Astrocyte of the spinal cord (primary cell): ENCODE measurements around the gene SYCN.
"Not testable (repeated sequence)": the region's sequence is repeated elsewhere in the genome, so short reads cannot be mapped to it uniquely, and the experiment has no call there.

Experiments used
- DNase-seq: peaks from one replicate; pipeline ENCODE4 v3.0.0; 2011; ENCODE audit warnings: low read depth, low spot score
- H3K4me3 ChIP-seq: 2 replicates; pipeline ENCODE4 v1.5.1; 2011; ENCODE audit warnings: low read depth, mild to moderate bottlenecking, low read length, moderate library complexity
- in situ Hi-C: cut with HindIII; loops from 2 replicates; pipeline ENCODE4 v1.10.0; 2017; ENCODE audit warnings: low sequenced_read_pairs
- TF ChIP-seq, protein P1 (sequence below): IDR thresholded peaks from 2 replicates; pipeline ENCODE4 v1.5.1; 2012; ENCODE audit warnings: low read depth, mild to moderate bottlenecking, low read length, inconsistent platforms

SYCN gene

DNA sequence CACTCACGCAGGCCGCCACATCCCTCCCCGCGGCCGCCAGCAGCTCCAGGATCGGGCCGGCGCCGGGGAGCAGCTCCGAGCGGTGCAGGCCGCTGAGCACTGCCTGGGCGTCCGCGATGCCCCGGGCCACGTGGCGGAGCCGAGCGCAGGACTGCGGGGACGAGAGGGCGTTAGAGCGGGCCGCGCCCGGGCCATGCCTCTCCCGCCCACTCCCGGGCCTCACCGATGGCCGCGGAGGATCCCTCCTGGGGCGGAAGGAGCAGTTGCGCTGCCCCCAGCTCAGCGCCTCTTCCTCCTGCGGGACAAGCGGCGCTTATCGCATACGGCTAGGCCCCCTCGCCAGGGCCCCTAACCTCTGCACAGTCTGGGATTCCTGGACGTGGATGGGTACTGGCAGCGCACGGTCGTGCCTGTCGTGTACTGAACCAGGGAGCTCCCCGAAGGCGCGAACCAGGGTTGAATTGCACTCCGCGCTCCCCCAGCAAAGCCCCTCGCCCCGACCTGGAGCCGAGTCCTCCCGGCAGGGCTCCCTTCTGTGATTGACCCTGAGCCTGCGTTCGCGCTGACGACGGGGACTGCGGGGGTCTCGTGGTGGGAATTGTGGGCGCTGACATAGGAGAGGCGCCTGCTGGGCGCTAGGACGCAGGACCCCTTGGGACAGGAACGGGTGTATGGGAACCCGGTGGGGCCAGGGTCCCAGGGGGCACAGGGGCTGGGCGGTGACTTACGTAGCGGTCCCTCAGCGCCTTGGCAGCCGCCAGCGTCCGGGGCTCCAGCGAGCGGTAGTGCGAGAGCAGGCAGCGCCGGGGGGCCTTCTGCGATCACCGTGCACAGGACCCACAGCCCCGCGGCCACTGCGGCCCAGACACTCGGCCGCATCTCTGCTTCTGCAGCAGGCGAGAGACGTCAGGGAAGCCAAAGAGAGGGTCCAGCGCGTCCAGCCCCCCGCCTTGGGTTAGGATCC lies 43.9 kb upstream of the SYCN start:
- no peak for DNase-seq
- TF ChIP-seq, protein P1, sequence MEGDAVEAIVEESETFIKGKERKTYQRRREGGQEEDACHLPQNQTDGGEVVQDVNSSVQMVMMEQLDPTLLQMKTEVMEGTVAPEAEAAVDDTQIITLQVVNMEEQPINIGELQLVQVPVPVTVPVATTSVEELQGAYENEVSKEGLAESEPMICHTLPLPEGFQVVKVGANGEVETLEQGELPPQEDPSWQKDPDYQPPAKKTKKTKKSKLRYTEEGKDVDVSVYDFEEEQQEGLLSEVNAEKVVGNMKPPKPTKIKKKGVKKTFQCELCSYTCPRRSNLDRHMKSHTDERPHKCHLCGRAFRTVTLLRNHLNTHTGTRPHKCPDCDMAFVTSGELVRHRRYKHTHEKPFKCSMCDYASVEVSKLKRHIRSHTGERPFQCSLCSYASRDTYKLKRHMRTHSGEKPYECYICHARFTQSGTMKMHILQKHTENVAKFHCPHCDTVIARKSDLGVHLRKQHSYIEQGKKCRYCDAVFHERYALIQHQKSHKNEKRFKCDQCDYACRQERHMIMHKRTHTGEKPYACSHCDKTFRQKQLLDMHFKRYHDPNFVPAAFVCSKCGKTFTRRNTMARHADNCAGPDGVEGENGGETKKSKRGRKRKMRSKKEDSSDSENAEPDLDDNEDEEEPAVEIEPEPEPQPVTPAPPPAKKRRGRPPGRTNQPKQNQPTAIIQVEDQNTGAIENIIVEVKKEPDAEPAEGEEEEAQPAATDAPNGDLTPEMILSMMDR = no peak
- H3K4me3 ChIP-seq = no peak overlapping the region
- in situ Hi-C loops = no loop called here

DNA sequence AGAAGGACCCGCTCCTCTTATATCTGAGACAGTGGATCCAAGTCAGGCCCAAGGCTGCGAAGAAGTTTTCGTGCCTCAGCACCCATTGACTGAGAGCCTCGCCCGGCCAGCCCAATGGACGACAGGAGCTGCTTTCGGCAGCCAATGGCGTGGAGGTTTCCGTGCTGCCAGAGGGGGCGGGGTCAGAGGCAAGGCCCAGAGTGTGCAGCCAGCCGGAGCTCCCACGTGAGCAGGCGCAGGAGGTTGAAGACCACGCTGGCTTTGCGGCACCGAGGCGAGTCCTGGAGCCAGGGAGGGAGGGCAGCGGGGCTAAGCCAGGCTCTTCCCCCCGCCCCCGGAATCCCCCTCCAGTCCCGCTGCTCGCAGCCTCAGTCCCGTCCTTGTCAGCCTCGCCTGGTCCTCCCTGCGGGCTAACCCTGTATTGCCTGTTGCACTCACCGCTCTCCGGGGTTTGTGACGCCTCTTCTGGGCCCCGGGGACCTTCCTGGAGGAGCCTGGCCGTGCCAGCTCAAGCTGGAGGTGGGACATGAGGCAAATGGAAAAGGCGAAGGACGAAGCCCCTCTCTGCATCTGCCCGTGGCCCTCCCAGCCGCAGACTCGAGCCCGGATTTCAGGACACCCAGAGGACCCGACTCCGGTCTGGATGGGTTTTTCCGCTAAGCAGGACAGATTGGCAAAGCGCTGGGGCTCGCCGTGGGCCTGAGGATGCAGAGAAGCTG lies 43.0 kb upstream of the SYCN start:
- H3K4me3 ChIP-seq = no peak overlapping the region
- no peak for DNase-seq
- TF ChIP-seq, protein P1 = no peak
- in situ Hi-C loops = no loop called here

DNA sequence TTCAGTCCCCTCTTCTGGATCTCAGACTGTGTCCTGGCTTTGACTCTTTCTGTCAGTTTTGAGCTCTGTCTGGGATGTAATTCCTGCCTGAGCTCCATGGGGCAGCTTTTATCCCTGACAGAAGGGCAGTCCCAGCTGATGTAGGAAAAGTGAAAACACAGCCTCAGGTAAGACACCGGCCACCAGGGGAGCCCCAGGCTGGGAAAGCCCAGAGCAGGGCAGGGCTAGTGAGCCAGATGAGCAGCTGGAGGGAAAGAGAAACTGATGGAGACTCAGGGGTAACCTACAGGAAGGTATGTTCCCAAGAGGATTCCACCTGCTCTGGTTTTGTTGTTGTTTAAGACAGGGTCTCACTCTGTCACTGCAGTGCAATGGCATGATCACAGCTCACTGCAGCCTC lies 41.1 kb upstream of the SYCN start:
- H3K4me3 ChIP-seq, DNase-seq, in situ Hi-C loops: not testable (repeated sequence)

DNA sequence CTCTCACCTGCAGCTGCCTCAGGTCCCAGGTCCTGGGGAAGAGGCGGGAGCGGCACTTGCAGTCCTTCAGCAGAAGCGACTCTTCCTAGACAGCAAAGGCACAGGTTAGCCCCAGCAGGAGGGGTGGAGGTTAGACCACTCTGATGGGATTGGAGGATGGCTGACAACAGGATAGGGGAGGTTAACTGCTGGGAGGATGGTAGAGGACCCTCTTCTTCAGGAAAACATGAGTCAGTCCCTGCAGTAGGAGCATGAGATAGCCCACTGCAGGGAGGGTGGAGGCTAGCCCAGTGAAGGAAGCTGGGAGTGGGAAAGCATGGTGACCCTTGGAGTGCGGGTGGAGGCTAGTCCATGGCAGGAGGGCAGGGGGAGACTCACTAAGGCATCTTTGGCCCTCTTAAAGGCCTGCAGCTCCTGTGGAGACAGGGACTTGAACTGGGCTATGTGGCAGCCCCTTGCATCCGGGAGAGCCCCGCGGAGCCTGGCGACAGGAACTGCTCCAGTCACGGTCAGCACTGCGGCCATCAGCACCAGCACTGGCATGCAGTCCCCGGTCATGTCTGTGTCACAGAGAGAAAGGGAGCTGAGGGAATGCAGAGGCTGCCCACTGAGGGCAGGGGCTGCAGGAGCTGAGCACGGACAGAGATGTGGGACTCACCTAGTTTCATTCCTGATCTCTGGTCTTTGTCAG lies 40.5 kb upstream of the SYCN start, which contains the start of gene IFNL3:
Gene IFNL3, minus strand, starts transcription at position 597 of the 691 bp plus-strand sequence. Its CDS starts 39 bp downstream, at position 558.
- H3K4me3 ChIP-seq, in situ Hi-C loops, DNase-seq: not testable (repeated sequence)

DNA sequence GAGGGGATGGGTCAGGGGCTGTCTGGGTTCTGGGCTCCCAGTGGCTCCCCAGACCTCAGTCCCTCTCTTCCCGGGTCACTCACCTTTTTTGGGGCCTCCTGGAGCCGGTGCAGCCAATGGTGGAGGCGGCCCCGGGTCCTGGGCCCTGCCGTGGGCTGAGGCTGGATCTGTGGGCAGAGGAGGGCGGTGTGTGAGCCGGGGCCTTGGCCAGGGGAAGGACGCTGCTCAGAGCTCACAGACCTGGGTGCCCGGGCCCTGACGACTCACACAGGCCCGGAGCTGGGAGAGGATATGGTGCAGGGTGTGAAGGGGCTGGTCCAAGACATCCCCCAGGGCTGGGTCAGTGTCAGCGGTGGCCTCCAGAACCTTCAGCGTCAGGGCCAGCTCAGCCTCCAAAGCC lies 39.7 kb upstream of the SYCN start:
- H3K4me3 ChIP-seq, DNase-seq, in situ Hi-C loops: not testable (repeated sequence)

DNA sequence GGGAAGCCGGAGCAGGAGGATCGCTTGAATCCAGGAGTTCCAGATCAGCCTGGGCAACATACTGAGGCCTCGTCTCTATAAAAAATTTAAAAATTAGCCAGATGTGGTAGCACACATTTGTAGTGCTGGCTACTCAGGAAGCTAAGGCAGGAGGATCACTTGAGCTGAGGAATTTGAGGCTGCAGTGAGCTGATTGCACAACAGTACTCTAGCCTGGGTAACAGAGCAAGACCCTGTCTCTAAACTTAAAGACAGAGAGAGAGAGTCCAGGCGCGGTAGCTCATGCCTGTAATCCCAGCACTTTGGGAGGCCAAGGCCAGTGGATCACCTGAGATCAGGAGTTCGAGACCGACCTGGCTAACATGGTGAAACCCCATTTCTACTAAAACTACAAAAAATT lies 36.4 kb upstream of the SYCN start:
- TF ChIP-seq, protein P1 = no peak
- in situ Hi-C loops = no loop called here
- DNase-seq = no peak
- no peak overlapping the region for H3K4me3 ChIP-seq

DNA sequence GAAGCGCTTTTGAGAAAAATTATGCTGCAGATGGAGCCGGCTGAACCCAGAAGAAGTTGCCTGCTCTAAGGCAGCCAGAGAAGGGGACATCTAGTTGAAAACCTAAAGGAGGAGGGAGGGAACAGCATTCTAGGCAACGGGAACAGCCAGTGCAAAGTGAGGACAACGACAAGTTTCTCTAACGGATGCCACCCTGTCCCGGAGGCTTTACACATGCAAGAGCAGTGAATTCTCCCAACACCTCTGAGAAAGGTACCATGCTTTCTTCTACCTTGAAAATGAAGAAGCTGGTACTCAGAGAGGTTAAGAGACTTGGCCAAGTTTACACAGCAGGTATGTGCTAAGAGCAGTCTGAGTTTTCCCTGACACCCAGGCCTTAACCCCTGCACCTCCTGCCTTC lies 34.9 kb upstream of the SYCN start:
- in situ Hi-C loops = no loop called here
- H3K4me3 ChIP-seq = no peak overlapping the region
- TF ChIP-seq, protein P1 = no peak
- DNase-seq = no peak

DNA sequence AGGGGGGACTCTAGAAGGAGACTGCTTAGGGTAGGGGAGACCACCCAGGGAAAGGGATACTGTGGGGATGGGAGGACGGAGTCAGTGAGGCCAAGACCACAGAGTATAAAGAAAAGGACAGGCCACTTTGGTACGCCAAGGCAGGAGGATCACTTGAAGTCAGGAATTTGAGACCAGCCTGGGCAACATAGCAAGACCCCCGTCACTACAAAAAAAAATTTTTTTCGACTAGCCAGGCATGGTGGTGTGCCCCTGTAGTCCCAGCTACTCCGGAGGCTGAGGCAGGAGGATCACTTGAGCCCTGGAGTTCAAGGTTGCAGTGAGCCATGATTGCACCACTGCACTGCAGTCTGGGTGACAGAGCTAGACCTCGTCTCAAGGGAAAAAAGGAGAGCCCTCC lies 34.1 kb upstream of the SYCN start:
- TF ChIP-seq, protein P1 = no peak
- in situ Hi-C loops = no loop called here
- DNase-seq = no peak
- no peak overlapping the region for H3K4me3 ChIP-seq
